Colonic mucosa (tissue), 4 donors: ENCODE measurements around the gene ARFIP1. TPM values are rescaled to one million over a fixed set of nuclear protein-coding genes. Genes with fewer than 3 reads are reported as not detected.
"Not testable (repeated sequence)": the region's sequence is repeated elsewhere in the genome, so short reads cannot be mapped to it uniquely, and the experiment has no call there.

Source experiments
- DNase-seq: peaks from one replicate; pipeline ENCODE4 v3.0.0-alpha.2; 2020
- H3K27ac ChIP-seq: fragments of 200-600 bp; one replicate; pipeline ENCODE4 v1.8.0; 2021
- H3K27me3 ChIP-seq: fragments of 200-600 bp; one replicate; pipeline ENCODE4 v1.8.0; 2021
- H3K36me3 ChIP-seq: fragments of 200-600 bp; one replicate; pipeline ENCODE4 v1.8.0; 2021
- H3K4me1 ChIP-seq: fragments of 200-600 bp; one replicate; pipeline ENCODE4 v1.8.0; 2021; ENCODE audit warnings: mild to moderate bottlenecking
- H3K4me3 ChIP-seq: fragments of 200-600 bp; one replicate; pipeline ENCODE4 v1.8.0; 2021
- H3K9ac ChIP-seq, 2 donors: one replicate each; pipeline ENCODE4 v1.7.0; 2013; ENCODE audit warnings: control low read depth in 2 of 2, low read depth in 2 of 2, low read length in 2 of 2
- H3K9me3 ChIP-seq: fragments of 200-600 bp; one replicate; pipeline ENCODE4 v1.8.0; 2021
- intact Hi-C: fragments of 100-400 bp; cut with DNase I; formaldehyde crosslinking; loops from one replicate; pipeline ENCODE4 v1.14.1; 2022
- total RNA-seq, 2 donors: library from RNA; stranded (reverse); fragmentation: NEBNext Ultra II Directional in 1 of 2; extraction: Animal tissue kit (Norgen Biotek cat#: 25700) in 1 of 2; gene quantifications; one replicate each; pipeline ENCODE4 v1.2.1, GENCODE V29; 2021
- TF ChIP-seq, protein P1 (sequence below): fragments of 200-600 bp; IDR thresholded peaks from one replicate; pipeline ENCODE4 v1.8.0; 2022; ENCODE audit warnings: antibody characterized with exemption, mild to moderate bottlenecking
- donor health status: healthy.
- donor health status: DM: no; HTN: no; CAD: no.
- donor health status: DM: no; HTN: no; CAD: no.

Gene ARFIP1
- total RNA-seq, 2 donors from 2014 or later = 55.9 to 74.1 TPM

DNA sequence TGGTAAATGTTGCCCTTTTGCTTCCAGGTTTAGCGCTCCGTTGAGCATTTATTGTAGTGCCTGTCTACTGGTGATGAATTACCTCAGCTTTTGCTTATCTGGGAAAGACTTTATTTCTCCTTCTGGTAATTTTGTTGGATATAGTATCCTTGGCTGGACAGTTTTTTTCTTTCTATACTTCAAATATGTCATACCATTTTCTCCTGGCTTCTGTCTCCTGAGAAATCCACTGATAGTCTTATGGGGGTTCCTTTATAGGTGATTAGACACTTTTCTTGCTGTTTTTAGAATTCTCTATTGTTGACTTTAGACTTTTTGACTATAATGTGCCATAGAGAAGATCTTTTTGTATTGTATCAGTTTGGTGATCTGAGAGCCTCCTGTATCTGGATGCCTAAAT is 73.5 kb downstream of the ARFIP1 start:
- intact Hi-C loops = no loop called here
- TF ChIP-seq, protein P1, sequence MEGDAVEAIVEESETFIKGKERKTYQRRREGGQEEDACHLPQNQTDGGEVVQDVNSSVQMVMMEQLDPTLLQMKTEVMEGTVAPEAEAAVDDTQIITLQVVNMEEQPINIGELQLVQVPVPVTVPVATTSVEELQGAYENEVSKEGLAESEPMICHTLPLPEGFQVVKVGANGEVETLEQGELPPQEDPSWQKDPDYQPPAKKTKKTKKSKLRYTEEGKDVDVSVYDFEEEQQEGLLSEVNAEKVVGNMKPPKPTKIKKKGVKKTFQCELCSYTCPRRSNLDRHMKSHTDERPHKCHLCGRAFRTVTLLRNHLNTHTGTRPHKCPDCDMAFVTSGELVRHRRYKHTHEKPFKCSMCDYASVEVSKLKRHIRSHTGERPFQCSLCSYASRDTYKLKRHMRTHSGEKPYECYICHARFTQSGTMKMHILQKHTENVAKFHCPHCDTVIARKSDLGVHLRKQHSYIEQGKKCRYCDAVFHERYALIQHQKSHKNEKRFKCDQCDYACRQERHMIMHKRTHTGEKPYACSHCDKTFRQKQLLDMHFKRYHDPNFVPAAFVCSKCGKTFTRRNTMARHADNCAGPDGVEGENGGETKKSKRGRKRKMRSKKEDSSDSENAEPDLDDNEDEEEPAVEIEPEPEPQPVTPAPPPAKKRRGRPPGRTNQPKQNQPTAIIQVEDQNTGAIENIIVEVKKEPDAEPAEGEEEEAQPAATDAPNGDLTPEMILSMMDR = no peak
- Histone ChIP-seq H3K4me1 (no peaks in the 10 kb centered on the region), H3K9me3 (no peaks in the 10 kb centered on the region), H3K27ac (no peak overlapping the region), H3K4me3 (no peak overlapping the region), H3K9ac (no peak overlapping the region), H3K27me3 (no peaks in the 10 kb centered on the region), H3K36me3 (no peaks in the 10 kb centered on the region)
- no peak for DNase-seq

DNA sequence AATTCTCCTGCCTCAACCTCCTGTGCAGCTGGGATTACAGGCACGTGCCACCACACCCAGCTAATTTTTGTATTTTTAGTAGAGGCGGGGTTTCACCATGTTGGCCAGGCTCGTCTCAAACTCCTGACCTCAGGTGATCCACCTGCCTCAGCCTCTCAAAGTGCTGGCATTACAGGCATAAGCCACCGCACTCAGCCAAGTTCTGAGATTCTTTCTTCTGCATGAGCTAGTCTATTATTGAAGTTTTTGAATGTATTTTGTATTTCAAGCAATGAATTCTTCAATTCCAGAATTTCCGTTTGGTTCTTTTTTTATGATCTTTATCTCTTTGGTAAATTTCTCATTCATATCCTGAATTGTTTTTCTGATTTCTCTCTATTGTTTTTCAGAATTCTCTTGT is 74.3 kb downstream of the ARFIP1 start:
- H3K27ac ChIP-seq, DNase-seq, intact Hi-C loops, H3K36me3 ChIP-seq, H3K9ac ChIP-seq, H3K4me3 ChIP-seq, H3K9me3 ChIP-seq, H3K4me1 ChIP-seq, H3K27me3 ChIP-seq: not testable (repeated sequence)

DNA sequence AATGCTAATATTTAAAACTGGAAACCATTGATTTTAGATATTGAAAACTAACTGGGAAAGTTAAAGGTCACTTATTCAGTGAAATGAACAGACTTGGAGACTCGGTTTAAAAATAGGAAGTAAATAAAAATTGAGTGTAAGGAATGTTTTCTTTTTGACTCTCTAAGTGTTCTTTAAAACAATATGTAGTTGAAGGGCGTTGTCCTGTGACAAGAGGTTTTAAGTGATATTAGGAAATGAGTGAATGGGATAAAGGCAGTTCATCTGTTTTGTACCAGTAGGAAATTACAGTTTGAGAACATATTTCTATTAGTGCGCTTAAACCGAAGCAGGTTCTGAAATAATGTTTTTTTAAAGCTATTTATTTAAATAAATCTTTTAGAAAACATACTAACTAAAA is 77.2 kb downstream of the ARFIP1 start:
- H3K9me3 ChIP-seq = no peaks in the 10 kb centered on the region
- H3K9ac ChIP-seq = no peak overlapping the region
- H3K27ac ChIP-seq = no peak overlapping the region
- H3K36me3 ChIP-seq = no peaks in the 10 kb centered on the region
- intact Hi-C loops = no loop called here
- no peaks in the 10 kb centered on the region for H3K4me1 ChIP-seq
- DNase-seq = no peak
- no peak overlapping the region for H3K4me3 ChIP-seq
- TF ChIP-seq, protein P1 = no peak
- no peaks in the 10 kb centered on the region for H3K27me3 ChIP-seq

DNA sequence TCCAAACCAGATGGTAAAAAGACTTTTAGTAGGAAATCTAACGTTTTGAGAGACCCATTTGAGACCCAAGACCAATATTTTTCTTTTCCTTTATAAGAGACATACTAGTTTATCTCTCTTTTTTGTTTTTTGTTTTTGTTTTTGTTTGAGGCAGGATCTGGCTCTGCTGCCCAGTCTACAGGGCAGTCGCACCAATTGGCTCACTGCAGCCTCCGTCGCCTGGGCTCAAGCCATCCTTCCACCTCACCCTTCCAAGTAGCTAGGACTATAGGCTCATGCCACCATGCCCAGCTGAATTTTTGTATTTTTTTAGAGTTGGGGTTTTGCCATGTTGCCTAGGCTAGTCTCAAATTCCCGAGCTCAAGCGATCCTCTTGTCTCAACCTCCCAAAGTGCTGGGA is 79.2 kb downstream of the ARFIP1 start:
- intact Hi-C loops = no loop called here
- no peak for DNase-seq
- Histone ChIP-seq H3K27ac (no peak overlapping the region), H3K9ac (no peak overlapping the region), H3K36me3 (no peaks in the 10 kb centered on the region), H3K4me1 (no peaks in the 10 kb centered on the region), H3K27me3 (no peaks in the 10 kb centered on the region), H3K9me3 (no peaks in the 10 kb centered on the region), H3K4me3 (no peak overlapping the region)
- TF ChIP-seq, protein P1 = no peak

DNA sequence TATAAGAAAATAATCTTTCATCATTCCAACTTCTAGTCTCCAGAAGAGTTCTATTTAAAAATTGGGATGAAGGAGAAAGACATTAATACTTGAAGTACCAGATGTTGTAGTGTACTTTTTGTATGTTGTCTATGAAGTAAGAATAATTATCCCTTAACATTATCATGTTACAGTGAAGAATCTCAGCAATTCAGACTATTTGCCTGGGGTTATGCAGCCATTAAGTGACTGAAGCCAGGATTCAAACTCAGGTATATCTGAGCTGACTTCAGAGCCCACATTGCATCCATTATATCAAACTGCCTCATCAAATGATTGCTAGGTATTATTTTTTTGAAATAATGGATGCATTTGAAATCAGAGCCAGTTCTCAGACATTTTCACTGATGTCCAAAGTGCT is 80.3 kb downstream of the ARFIP1 start:
- intact Hi-C loops = no loop called here
- H3K9ac ChIP-seq = no peak overlapping the region
- H3K4me1 ChIP-seq = no peaks in the 10 kb centered on the region
- DNase-seq = no peak
- no peaks in the 10 kb centered on the region for H3K27me3 ChIP-seq
- H3K36me3 ChIP-seq = no peaks in the 10 kb centered on the region
- no peaks in the 10 kb centered on the region for H3K9me3 ChIP-seq
- no peak overlapping the region for H3K27ac ChIP-seq
- TF ChIP-seq, protein P1 = no peak
- H3K4me3 ChIP-seq = no peak overlapping the region

DNA sequence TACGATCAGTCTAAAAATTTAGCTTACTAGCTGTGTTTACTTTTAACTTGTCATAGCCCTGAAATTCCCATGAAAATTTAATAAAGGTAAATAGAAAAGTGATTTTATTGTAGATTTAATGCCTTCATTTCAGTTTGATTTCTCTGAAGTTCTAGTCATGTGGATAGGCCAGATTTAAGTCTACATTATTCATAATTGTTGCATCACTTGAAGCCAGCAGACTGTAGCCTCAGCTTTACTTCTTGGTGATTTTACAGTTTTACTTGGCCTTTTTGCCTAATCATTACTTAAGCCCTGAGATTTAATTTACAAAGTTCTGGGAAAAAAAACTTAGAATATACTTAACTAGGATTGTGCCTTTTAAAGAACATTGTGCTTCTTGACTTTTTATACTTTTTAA is 82.9 kb downstream of the ARFIP1 start:
- H3K9me3 ChIP-seq = no peaks in the 10 kb centered on the region
- no peaks in the 10 kb centered on the region for H3K27me3 ChIP-seq
- no peaks in the 10 kb centered on the region for H3K36me3 ChIP-seq
- no peak overlapping the region for H3K27ac ChIP-seq
- H3K9ac ChIP-seq = no peak overlapping the region
- no peaks in the 10 kb centered on the region for H3K4me1 ChIP-seq
- intact Hi-C loops = no loop called here
- TF ChIP-seq, protein P1 = no peak
- H3K4me3 ChIP-seq = no peak overlapping the region
- no peak for DNase-seq
